ENCODE measurements around the gene SATB2.

Gene SATB2

DNA sequence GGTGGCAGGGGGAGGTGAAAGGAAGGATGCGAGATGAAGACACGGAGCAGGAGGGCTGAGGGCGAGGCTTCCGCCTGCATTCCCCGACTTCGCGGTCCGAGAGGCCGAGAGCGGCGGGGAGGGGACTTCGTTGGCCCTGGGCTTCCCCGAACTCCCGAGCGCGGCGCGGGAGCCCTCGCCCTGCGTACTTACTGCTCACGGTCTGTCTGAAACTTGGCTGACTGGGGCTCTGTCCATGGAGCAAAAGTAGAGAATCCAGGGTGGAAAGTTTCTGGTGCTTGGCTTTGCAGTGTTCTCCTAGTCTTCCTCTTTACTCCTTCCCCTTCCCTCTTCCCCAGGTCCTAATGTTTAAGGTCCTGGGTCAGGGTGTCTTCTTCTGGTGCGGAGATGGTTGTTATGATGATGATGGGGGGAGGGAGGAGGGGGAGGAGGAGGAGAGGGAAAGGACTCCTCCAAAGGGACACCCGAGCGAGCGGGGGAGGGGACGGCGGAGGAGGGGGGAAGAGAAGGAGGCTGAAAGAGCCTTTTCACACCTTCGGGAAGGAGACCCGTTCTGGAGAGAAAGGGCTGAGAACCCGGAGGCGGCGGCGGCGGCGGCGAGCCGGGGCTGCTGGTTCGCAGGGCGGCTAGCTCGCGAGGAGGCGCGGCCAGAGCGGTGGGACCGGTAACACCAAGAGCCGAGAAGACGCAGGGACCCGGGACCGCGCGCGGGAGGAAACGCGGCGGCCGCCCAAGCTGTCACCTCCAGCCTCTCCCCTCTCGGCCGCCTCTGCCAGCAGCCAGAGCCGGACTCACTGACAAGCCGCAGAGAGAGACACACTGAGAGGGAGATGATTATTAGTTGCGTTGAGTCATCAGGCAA lies at the start of gene SATB2:
SATB2 (minus strand) TSS at position 793 of the 862 bp plus-strand sequence. CDS start 1,902 bp downstream, outside the sequence.
- peak; percentile 35 for DNase-seq

DNA sequence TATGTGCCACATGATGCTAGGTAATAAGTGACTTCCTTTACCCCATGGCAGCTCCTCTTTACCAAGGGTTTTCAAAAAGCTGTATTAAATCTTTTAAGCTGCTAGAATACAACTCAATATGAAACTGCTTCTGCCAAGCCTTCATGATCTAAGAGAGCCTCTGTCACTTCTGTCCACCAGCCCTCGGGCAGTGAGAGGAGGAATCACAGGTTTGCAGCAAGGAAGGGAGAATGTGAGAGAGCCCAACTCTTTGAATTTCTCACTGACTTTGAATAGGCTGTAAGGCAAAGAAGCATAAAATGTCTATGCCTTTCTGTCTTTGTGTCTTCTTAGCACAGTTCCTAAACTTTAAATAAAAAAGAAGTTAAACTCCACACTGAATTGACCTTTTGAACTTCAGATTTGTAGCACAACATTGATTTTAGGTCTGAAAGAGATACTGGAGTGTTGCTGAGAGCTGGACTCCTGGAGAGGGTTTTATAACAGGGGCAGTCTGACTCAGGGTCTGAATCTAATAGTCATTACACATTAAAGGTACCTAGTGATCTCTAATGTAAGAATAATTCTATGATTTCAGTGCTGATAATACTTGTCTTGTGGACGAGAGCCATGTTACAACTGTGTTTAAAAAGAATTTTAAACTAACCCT lies 48.1 kb upstream of the SATB2 start:
- DNase-seq, result no peak

DNA sequence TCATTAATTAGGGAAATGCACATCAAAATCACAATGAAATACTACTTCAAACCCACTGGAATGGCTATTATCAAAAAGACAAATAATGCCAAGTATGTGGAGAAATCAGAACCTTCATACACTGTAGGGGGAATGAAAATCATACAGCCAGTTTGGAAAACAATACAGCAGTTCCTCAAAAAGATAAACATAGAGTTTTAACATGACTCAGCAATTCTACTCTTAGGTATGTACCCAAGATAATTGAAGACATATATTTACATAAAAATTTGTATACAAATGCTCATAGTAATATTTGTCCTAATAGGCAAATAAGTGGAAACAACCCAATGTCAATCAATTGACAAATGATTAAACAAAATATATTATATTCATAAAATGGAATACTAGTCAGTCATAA lies 45.4 kb upstream of the SATB2 start:
- DNase-seq, result no peak

DNA sequence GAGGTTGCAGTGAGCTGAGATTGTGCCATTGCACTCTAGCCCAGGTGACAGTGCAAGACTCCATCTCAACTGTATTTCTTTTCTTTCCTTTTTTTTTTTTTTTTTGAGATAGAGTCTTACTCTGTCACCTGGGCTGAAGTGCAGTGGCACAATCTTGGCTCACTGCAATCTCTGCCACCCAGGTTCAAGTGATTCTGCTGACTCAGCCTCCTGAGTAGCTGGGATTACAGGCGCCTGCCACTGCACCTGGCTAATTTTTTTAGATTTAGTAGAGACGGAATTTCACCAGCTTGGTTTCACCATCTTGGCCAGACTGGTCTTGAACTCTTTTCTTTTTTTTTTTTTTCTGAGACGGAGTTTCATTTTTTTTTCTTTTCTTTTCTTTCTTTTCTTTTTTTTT lies 41.3 kb upstream of the SATB2 start:
- DNase-seq, result no peak

DNA sequence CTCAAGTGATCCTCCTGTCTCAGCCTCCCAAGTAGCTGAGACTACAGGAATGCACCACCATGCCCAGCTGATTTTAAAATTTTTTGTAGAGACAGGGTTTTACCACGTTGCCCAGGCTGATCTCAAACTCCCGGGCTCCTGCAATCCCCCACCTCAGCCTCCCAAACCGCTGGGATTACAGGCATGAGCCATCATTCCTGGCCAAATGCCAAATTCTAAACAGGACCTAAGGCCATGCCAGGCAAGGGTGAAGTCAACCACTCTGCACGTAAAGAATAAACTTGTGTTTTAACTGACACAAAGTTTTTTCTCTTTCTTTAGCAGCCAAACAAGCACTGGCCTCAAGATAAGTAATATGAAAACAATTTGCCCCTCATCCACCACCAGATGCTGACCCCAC lies 37.4 kb upstream of the SATB2 start:
- DNase-seq, result no peak

DNA sequence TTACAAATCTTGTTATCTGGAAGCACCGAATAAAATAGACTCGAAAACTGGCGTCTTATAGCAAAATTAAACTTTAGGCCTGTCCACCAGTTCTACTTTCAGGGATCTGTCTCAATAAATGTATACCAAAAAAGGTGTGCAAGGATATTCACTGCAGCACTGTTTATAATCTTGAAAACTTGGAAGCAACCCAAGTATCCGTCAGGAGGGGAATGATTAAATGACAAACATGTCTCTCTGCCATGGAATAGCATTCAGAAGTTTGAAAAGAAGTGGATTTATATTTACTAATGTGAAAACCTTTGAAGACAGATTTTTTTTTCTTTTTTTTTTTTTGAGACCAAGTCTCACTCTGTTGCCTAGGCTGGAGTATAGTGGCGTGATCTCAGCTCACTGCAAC lies 32.3 kb upstream of the SATB2 start:
- peak; percentile 44 for DNase-seq

DNA sequence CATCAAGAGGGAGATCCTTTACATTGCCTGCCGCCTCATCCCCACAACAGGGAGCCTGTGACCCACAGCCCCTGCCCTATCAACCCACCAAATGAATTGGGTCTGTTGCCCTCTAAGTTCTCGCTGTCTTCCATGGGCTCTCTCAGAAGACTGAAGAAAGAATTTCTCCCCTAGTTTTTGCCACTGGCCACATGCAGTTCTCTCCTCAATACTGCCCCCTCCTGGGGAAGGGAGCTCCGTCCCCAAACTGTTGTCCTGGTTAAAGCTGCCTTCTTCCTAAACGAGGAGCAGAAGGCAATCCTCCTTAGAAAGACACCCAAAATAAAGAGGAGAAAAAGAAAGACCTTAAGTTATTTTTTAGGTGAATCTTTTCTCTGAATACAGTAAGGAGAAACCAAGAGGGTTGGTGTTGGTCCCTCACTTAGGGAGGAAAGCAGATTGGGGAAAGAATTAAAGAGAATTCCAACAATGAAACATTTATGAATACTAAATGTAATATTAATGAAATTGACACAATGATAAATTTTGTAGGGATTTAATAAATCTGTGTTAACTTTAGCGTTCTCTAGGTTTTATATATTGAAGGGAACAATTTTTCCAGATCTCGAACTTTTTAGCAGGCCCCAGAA lies 31.1 kb upstream of the SATB2 start:
- no peak for DNase-seq

DNA sequence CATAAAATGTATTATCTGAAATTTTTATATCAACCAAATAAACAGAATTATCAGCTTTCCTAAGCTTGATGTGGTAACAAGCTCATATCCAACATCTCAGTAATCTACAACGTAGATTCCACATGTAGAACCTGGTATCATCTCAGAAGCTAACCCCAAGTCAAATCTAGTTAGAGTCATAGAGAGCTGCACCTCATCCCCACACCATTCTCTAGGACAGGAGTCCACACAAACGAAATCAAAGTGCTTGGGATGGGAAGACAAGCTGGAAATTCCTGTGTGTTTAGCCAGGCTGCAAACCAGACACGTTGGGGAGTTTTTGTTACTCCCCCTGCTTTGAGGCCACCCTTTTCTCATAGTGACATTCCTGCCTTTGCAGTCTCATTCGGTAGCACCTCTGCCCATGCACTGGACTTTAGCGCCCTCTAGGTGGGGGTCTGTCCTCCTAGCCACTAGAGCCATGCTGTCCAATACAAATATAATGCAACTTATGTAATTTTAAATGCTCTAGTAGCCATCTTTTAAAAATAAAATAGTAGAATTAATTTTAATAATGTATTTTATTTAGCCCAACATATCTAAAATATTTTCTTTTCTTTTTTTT lies 28.1 kb upstream of the SATB2 start:
- DNase-seq, result peak; percentile 41

DNA sequence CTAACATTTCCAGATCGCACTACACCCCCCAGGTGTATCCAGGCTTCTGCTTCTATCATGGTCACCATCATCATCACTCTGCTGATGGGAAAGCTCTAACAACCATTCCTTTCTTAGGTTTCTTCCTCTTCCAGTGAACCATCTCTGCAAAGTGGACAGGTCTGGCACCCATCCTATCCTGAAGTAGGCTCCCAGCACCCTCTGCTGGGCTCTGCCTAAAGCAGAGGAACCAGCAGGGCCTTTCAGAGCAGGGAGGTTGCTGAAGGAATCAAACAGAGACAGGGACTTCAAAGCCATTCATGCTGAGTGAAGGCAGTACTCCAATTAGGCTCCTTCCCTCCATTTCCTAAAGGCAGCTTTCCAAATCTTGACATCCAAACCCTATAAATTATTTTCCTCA lies 27.2 kb upstream of the SATB2 start:
- DNase-seq, result no peak

DNA sequence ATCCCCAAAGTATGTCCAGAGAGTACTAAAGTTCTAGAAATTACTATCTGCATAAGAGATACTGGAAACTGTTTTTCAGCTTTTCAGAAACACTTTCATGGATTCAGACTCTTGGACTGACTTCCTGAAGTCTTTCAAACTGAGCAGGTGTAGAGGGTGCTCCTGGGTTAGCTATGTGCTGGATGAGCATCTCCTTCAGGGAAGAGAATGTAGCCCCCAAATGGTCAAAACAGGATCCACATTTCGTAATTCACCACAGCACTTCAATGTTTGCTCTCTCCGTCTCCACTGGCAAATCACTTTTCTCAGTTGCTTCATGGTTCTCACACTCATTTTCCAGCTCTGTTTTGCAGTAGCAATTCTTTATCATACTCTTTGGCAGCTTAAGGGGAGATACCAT lies 23.2 kb upstream of the SATB2 start:
- DNase-seq, result no peak

DNA sequence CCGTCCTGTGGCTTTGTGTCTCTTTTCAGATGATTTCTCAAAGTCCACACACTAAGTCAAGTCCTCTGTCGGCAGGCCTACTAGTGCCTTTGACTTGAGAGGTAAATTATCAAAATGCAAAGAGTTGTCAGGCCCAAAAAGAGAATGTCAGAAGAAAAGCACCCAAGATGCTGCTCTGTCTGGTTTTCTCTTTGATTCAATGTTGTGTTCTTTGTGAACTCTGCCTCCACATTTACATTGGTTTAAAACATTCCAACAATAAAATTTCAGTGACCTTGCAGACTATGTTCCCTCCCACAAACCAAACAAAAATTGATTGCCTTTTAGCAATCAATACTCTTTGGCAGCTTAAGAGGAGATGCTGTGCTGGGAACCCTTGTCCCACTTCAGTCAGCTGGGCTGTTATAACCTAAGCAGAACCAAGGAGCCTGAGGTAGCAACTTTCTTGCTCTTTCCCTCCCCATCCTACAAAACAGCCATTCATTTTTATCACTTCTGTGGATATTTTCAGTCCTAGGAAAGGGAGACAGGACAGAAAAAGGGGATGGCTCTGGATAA lies 19.6 kb upstream of the SATB2 start:
- no peak for DNase-seq

DNA sequence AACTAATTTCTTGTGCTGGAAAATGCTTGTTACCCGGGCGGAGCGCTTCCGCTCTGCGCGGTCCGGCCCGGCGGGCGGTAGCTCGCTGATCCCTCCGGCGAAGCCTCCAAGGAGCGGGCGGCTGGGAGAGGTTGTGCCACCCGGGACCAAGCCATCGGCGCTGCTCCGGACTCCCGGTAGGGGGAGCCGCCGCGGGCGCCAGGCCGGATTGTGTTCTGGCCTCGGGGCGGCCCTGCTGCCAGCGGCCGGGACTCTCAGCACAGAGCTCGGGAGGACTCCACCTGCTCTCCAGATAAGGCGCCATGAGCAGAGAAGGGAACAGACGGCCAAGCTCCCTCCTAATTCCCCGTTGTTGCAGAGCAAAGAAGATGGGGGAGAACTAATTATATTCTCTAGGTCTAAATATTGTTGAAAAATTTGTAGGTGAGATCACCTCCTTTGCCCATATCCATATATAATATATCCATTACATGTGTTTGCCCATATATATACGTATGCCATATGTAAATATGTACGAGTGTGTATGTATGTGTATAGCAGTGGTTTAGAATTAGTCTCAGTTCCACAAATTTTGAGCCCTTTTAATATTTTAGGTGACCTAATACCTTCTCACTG lies 13.8 kb upstream of the SATB2 start:
- no peak for DNase-seq

DNA sequence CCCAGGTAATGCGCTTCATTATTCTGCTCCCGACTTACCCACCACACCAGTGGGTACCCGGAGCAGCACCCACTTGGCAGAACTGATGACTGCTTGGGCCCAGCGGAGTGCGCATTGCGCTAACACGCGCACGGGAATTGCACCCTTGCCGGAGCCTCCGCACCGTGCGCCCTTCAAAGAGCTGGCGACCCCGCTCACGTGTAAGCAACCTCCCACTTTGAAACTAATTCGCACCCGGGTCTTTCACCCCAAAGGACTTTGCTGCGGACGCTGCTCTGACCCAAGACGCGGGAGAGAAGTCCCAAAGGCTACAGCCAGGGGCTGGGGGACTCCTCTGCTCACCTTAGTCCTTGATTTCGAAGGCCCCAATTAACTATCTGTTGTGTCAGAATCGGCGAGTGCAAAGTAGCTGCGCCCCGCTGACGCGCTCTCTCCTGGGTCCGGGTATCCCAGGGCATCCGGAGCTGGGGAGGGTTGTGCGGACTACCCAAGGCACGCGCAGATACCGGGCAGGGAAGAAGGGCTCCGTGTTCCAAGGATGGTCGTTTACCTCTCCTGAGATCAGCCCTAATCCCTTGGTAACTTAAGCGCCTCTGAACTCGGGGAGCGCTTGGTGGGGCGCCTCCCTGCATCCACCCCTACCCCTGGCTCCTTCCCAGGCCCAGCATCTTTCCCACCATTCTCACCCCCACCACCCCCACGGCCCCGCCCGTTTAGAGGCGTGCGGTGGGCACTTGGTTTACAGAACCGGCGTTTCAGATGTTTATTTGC lies 13.1 kb upstream of the SATB2 start:
- no peak for DNase-seq

DNA sequence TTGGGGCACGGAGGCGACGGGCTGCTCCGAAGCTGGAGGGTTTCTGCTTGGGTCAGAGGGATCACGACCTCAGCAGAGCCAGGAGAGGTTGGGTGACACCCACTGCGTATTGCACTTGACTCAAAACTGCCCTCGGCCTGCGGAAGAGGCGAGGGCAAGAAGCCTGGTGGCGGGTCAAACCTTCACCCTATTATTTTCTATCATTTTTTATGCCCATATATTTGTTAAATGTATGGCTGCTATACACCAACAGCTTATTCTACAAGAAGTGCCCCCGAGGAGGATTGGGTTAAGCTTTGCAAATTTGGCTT lies 12.6 kb upstream of the SATB2 start:
- no peak for DNase-seq

DNA sequence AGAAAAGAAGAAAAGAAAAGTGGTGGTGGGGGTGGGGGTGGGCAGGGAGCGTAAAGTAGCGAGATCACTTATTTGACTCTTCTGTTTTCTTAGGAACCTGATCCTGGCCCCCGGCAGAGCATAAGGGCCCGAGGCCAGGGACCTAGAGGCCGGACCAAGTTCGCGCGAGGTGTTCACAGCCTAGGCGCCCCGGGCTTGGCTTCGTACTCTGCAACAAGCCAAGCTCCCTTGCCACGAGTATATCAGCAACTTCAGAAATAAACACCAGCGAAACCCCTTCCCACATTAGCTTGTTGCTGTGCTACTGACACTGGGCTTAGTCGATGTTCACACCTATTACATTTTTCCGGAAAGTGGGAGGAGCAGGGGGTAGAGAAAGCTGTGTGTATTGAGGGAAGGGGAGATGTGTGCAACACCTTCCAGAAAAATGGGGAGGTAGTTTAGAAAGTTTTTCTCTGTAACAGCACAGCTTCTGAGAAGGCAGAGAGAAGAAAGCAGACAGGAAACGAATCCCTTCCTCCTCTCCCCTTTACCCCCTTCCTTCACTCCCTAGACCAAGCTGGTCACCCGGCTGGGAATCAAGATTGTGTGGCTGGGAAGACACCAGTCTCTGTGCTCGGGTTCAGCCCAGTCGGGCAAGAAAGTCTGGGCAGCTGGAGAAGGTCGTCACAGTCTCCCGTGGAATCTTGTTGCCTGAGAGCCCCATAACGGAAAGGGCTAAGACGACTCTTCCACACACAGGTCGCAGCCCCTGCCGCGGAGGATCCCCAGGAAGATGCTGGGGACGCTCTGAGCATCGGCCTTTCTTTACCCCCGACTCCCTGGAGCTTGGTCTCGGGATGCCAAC lies 12.0 kb upstream of the SATB2 start:
- DNase-seq, result no peak

DNA sequence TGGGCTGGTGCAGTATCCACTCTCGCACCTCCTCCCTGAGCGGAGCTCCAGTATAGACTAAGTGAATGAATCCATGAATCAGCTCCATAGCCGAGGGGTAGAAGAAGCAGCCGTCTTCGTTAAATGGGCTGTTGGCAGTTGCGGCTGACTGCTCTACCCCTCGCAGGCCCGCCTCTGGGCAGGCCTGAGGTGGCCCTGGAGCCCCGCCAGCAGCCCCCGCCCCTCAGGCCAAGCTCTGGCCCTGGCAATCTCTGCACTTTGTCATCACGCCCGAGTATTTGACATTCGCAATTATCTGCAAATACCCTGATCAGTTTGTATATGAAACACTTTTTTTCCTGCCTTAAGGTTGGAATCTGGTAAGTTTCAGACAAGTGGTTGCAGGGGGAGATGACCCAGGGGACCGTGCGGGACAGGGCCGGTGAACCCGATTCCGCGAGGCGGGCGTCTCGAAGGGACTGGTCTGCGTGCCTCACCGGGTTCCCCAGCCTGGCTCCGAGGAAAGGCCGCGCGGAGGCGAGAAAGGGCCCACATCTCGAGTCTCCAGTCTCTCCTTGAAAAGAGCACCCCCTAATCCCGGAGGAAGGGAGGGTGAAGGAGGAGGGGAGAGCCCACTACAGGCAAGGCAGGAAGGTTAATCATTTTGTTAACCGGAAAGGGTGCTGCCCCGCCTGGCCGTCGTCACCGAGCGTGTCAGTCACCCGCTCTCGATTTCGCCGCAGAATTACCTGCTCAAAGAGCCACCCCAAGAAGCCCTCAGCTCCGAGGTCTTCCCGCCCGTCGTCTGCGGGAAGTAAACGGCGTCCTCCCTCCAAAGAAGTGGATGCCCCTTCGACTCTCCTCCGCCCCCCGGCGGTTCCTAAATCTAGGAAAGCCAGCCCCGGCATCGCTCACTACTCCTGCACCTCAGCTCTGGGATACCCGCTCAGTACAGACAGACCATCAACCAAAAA lies 11.1 kb upstream of the SATB2 start:
- no peak for DNase-seq

DNA sequence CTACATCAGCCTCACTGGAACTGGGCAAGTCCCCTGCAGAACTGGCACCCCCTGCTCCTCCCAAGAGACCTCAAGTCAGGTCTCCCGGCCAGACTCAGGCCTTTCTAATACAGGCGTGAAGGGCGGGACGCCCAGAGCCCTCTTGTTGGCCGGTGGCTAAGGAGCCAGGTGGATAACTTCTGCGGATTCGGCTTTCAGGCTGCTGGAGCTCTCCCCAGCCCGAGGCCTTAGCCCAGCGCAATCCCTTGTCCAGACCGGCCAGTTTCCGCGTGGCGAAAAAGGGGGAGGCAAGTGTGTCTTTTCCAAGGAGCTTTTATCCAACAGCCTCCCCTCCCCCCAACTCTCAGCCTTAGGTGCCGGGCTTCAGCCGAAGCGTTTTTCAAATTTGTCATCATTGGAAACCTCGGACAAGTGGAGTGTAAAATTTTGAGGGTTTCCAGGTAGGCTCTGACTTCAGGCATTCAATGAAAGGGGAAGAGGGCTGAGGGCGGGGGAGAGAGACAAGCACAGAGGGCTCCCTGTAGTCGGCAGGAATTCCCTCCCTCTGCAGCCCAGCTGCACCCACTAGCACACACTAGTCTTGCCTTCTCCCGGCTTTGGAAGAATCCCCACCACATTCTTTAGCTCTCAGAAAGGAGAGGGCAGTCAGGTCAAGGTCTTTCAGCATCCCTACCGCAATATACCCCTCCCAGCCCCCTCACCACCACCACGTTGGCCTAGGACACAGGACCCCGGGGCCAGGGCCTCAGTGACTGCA lies 9.5 kb upstream of the SATB2 start:
- no peak for DNase-seq

DNA sequence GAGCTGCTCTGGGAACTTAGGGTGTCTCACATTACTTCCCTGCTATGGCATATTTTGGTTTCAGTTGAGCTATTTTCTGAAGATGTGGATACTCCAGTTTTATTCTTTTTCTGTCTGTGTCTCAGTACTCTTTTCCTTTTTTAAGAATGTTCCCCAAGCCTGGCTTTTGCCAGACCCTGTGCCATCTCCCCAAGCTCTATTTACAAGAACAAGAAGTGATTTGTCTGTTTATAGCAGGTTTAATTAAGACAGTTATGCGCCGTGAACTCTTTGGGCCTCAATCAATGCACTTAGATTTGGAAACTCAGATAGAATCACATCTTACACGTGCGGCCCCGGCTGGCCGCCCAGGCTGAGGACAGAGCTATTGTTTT lies 8.9 kb upstream of the SATB2 start:
- DNase-seq, result no peak

DNA sequence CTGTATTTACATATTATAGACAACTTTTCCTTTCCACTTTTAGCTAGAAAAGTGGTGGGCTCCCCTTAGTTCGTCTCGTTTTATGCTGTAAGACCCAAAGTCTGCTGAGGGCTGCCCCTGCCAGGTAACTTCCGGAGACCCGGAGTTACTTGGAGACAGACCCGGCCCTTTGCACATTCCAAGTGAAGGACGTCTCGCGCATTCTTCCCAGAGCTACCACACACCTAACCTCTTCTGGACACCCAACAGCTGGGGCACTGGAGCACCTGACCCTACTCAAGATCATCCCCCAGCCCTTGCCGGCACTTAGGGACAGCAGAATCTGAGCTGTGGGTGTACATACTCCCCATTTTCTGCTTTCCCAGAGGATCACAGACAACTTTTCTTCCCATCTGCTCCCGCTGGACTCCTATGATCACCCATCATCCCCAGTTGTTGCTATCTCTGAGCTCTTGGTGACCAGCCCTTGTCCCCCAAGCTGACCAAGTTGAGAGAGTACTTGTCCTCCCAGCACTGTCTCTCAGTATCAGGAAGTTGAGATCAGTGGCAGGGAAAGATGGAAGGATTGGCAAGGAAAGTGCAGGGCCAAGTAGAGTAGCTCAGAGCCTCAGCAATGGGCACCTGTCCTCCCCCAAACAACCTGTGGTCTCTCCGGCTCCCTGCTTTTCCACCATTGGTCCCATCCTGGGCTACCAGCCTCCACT lies 8.4 kb upstream of the SATB2 start:
- DNase-seq, result no peak
